Panc1 (cell line): ENCODE results near the gene CCDC6. TPM values are rescaled to one million over a fixed set of nuclear protein-coding genes. Genes with fewer than 3 reads are reported as not detected.

ENCODE experiments used
- ATAC-seq: fragments of 200-7000 bp; cut with Tn5 transposase; 2 replicates; pipeline ENCODE4 v1.9.1; 2020; ENCODE audit warnings: mild to moderate bottlenecking, moderate library complexity
- BruUV-seq: library from RNA; stranded (reverse); fragments of 400-500 nt; replicated peaks from 2 replicates; lab custom pipeline; 2021; lab: Mats Ljungman, UMichigan
- CTCF ChIA-PET: fragments of 300-600 bp; sonication (Branson Sonifier 250); formaldehyde crosslinking; loops from one replicate; lab custom pipeline; 2022; ENCODE audit warnings: antibody characterized with exemption; lab: Charles Lee
- POLR2A ChIA-PET: fragments of 300-600 bp; sonication (Branson Sonifier 250); formaldehyde crosslinking; loops from one replicate; lab custom pipeline; 2022; ENCODE audit warnings: antibody characterized with exemption; lab: Charles Lee
- DNase-seq: peaks from one replicate; pipeline ENCODE4 v3.0.0-alpha.2; 2010; ENCODE audit warnings: low read depth, low spot score
- H3K27ac ChIP-seq: 2 replicates; pipeline ENCODE4 v1.5.1; 2011; ENCODE audit warnings: mild to moderate bottlenecking, low read length, inconsistent platforms
- H3K27me3 ChIP-seq: fragments of 200-500 bp; sonication (Bioruptor generic); 2 replicates; pipeline ENCODE4 v1.6.0; 2014; ENCODE audit warnings: low read length, inconsistent platforms; ENCODE audit not compliant: control insufficient read depth, insufficient read depth
- H3K36me3 ChIP-seq: fragments of 200-500 bp; sonication (Bioruptor generic); 2 replicates; pipeline ENCODE4 v1.5.1; 2014; ENCODE audit warnings: inconsistent platforms, mild to moderate bottlenecking, low read length, moderate library complexity; ENCODE audit not compliant: control insufficient read depth, insufficient read depth
- H3K4me1 ChIP-seq: 2 replicates; pipeline ENCODE4 v1.5.1; 2011; ENCODE audit warnings: inconsistent platforms, mild to moderate bottlenecking, low read length, moderate library complexity; ENCODE audit not compliant: control insufficient read depth, insufficient read depth
- H3K4me3 ChIP-seq, 2 experiments: 2 replicates each; pipeline ENCODE4 v1.5.1; 2011 to 2012; ENCODE audit warnings: low read depth in 2 of 2, low read length in 2 of 2, mild to moderate bottlenecking in 2 of 2, inconsistent platforms in 1 of 2, moderate library complexity in 1 of 2
- H3K9me3 ChIP-seq: fragments of 200-500 bp; sonication (Bioruptor generic); 2 replicates; pipeline ENCODE4 v1.5.1; 2014; ENCODE audit warnings: low read depth, mild to moderate bottlenecking, inconsistent platforms, low read length, moderate library complexity; ENCODE audit not compliant: control insufficient read depth, insufficient read depth
- CTCF ChIP-seq: fragments of 450-650 bp; IDR thresholded peaks from 2 replicates; pipeline ENCODE4 v1.5.1; 2017; ENCODE audit warnings: mild to moderate bottlenecking
- POLR2AphosphoS5 ChIP-seq: IDR thresholded peaks from 2 replicates; pipeline ENCODE4 v1.6.1; 2012; ENCODE audit warnings: mild to moderate bottlenecking, low read depth, low read length, moderate library complexity
- REST ChIP-seq, 2 experiments: IDR thresholded peaks; 2 replicates each; pipeline ENCODE4 v1.6.1; 2011 to 2012; ENCODE audit warnings: low read depth in 2 of 2, control low read depth in 1 of 2, low read length in 1 of 2, mild to moderate bottlenecking in 1 of 2, moderate library complexity in 1 of 2; ENCODE audit not compliant: insufficient read depth in 1 of 2
- SIN3A ChIP-seq: IDR thresholded peaks from 2 replicates; pipeline ENCODE4 v1.6.1; 2012; ENCODE audit warnings: low read depth, mild to moderate bottlenecking, low read length, moderate library complexity, borderline replicate concordance; ENCODE audit not compliant: insufficient read depth
- TCF7L2 ChIP-seq: IDR thresholded peaks from 2 replicates; pipeline ENCODE4 v1.6.1; 2011; ENCODE audit warnings: mild to moderate bottlenecking, low read depth, low read length, inconsistent platforms
- in situ Hi-C: cut with HindIII; loops from 2 replicates; pipeline ENCODE4 v1.10.0; 2016; ENCODE audit warnings: low sequenced_read_pairs, low pct_unique_long_range_greater_than_20kb
- intact Hi-C: fragments of 100-400 bp; cut with micrococcal nuclease; formaldehyde crosslinking; loops from one replicate; pipeline ENCODE4 v1.10.0; 2022; ENCODE audit not compliant: unreplicated experiment
- total RNA-seq: library from RNA; stranded (reverse); gene quantifications from one replicate; pipeline ENCODE4 v1.2.1, GENCODE V29; 2021; ENCODE audit not compliant: unreplicated experiment

CCDC6 gene
- total RNA-seq, 1 experiment from 2014 or later = 48.7 TPM

DNA sequence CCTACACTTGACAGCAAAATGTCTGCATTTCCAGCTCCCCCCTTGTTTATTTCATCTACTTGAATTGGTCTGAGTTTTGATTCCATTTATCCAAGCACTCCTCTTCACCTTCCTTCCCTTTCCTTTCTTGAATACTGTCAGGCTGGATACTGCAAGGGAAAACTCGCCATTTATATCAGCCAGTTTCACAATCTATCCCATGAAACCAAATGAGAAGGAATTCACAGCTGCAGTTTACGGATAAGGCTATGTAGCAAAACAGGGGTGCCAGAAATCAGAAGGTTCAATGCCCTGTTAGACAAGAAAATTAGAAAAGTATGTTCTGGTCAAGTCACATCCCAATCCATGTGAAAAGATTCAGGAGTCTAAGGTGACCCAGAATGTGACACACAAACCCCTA is 28.1 kb downstream of the CCDC6 start:
- ATAC-seq (no peak), DNase-seq (no peak)
- BruUV-seq = no TSS peak
- CTCF ChIA-PET = no interaction called here
- intact Hi-C loops (no loop called here), in situ Hi-C loops (no loop called here)
- Histone ChIP-seq H3K27me3 (no peaks in the 10 kb centered on the region), H3K36me3 (no peaks in the 10 kb centered on the region), H3K9me3 (no peaks in the 10 kb centered on the region), H3K27ac (no peak overlapping the region), H3K4me1 (no peaks in the 10 kb centered on the region), H3K4me3 (no peak overlapping the region)
- TF ChIP-seq POLR2AphosphoS5 (no peak), REST (IDR thresholded peaks at IDR 0.05; ENCODE audit: insufficient read depth in 1 of 2, low read depth in 2 of 2, low read length in 1 of 2) (no peak), TCF7L2 (no peak), CTCF (no peak)
- POLR2A ChIA-PET = no interaction called here

- CTCF ChIA-PET = no interaction called here
- in situ Hi-C loops = no loop called here
- no peaks in the 10 kb centered on the region for H3K36me3 ChIP-seq
- intact Hi-C loops = no loop called here
- no peaks in the 10 kb centered on the region for H3K9me3 ChIP-seq
- no peak overlapping the region for H3K4me3 ChIP-seq
- POLR2A ChIA-PET = interaction anchor here (0.7 kb wide), 1 partner anchor 22 kb away, joined by 21 read pairs; no protein-coding TSS in a partner anchor
- ATAC-seq (no peak), DNase-seq (no peak)
- H3K4me1 ChIP-seq = no peaks in the 10 kb centered on the region
- no peaks in the 10 kb centered on the region for H3K27me3 ChIP-seq
- BruUV-seq = no TSS peak
- TF ChIP-seq TCF7L2 = no peak
- TF ChIP-seq SIN3A = no peak
- no peak for TF ChIP-seq REST (IDR thresholded peaks at IDR 0.05; ENCODE audit: insufficient read depth in 1 of 2, low read depth in 2 of 2, low read length in 1 of 2)
- no peak for TF ChIP-seq CTCF
- no peak for TF ChIP-seq POLR2AphosphoS5
- no peak overlapping the region for H3K27ac ChIP-seq
Measured at GRCh38 chr10:59877191-59877671, 29.1 kb downstream of the CCDC6 start.
